GM19438 (cell line): Measurements from ENCODE around the gene SEC11C.

Source experiments
- ATAC-seq: cut with Tn5 transposase; IDR thresholded peaks from one replicate; pipeline ENCODE4 v1.9.1; 2021; ENCODE audit warnings: low read depth; ENCODE audit not compliant: unreplicated experiment

The SEC11C gene

GRCh38 chr18:59143441-59143840 lies 3.8 kb downstream of the SEC11C start:
- ATAC-seq = no peak

GRCh38 chr18:59144483-59144882 lies 4.8 kb downstream of the SEC11C start:
- ATAC-seq = no peak

- no peak for ATAC-seq
Measured at GRCh38 chr18:59145055-59145454, 5.4 kb downstream of the SEC11C start.

GRCh38 chr18:59148192-59148591 lies 8.5 kb downstream of the SEC11C start:
- ATAC-seq = no peak

DNA sequence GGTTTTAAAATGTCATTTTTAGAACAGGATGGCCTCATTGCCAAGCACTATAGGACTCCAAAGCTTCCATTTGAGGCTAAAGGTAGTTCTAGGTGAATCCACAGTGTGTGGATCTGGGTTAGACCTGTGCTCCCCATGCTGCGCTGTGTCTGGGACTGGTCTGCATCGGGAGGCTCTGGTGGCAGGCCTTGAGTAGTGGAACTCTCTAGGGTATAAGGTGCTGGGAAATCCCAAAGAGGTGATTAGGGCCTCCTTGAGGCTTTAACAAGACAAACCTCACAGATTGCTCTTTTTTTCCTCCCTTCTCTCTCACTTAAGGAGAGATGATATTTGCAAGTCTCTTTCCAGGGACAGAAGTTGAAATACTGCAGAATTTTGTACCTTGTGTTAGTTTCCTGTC lies 9.3 kb downstream of the SEC11C start:
- ATAC-seq = no peak

GRCh38 chr18:59149416-59149815 lies 9.7 kb downstream of the SEC11C start:
- ATAC-seq = no peak

GRCh38 chr18:59150236-59150635 lies 10.6 kb downstream of the SEC11C start:
- ATAC-seq = no peak

DNA sequence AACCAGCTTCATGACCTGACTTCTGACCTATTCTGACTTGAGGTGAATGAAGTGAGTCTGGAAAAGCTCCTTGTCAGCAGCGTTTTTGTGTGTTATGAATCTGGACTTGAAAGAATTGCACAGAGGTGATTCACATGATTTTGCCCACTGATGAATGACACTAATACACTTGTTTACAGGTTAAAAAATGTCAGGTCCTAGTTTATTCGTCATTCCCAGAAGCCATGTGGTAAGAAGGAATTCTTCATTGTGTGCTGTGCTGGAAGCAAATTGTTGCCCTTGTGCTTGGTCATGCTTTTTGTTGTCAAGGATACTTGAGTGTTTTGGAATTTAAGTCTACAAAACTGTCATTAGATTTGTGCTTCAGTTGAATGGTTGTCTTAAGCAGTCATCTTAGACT lies 15.5 kb downstream of the SEC11C start:
- no peak for ATAC-seq

- no peak for ATAC-seq
Measured at GRCh38 chr18:59156316-59156715, 16.6 kb downstream of the SEC11C start.

GRCh38 chr18:59159265-59159664 lies 19.6 kb downstream of the SEC11C start:
- ATAC-seq = no peak

DNA sequence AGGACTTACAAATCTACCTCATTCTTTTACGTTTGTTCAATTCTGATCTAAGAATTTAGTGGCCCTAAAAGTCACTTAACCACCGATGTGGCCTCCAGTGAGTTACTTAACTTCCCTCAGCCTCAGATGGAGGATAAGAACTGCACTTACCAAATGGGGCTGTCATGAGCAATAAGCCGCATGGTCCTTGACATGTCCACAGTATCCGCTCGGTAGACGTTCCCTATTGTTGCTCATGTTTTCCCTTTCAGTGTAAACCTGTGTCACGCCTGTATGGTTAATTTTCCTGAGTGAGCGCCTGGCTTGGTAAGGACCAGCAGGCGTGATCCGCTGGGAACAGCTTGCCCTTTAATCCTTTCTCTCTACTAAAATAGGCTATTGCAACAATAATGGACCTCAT lies 20.3 kb downstream of the SEC11C start:
- ATAC-seq = no peak

GRCh38 chr18:59172664-59173249 lies 33.1 kb downstream of the SEC11C start:
- ATAC-seq = no peak

- no peak for ATAC-seq
Measured at GRCh38 chr18:59177485-59177884, 37.8 kb downstream of the SEC11C start.

DNA sequence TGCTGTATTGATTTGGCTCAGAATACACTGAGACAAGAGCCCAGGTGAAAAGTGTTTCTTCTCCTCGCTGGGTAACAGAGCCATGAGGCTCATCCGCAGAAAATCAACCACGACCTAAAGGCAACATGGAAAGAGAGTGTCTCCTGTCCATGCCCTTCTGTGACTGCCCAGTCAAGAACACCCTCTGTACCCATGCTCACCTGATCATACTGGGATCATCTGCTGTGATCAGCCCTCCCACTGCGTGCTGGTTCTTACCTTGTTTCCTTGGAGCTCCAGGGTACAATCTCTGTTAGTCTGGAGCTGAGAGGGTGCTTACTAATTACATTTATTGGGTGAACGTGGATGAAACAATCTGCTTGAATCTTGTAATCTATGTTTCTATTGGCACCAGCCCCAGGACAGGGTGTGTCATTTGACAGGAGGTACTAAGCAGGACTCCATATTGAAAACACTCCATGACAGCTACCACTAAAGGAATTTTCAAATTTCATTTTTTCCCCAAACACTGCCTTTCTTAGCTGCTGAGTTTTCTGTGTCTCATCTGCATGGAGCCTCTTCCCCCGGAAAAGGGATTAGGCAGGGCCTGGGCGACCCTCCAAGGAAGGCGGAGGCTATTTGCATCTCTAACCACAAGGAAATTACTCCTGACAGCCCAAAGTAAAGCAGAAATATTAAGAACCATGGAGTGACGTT lies 40.6 kb downstream of the SEC11C start:
- no peak for ATAC-seq

DNA sequence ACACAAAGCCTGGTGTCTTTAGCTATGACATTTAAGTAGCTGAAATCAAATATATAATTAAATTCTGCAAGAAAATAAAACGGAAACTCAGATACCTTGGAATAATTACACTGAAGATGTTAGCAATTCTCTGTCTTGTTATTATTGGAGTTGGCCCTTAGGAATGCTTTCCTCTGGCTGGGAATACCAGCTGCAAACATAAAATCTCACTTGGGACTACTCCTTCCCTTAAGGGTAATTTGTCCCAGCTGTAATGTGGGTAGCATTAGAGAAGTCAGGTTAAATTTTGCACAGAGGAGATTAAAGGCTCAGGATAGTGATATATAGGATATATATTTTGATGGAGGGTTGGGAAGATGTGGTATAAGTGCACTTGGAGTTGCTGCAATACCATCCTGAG lies 43.0 kb downstream of the SEC11C start:
- no peak for ATAC-seq

GRCh38 chr18:59189008-59189407 lies 49.3 kb downstream of the SEC11C start:
- no peak for ATAC-seq

GRCh38 chr18:59189746-59190145 lies 50.1 kb downstream of the SEC11C start:
- ATAC-seq = no peak

- no peak for ATAC-seq
Measured at GRCh38 chr18:59196161-59196725, 56.6 kb downstream of the SEC11C start.

DNA sequence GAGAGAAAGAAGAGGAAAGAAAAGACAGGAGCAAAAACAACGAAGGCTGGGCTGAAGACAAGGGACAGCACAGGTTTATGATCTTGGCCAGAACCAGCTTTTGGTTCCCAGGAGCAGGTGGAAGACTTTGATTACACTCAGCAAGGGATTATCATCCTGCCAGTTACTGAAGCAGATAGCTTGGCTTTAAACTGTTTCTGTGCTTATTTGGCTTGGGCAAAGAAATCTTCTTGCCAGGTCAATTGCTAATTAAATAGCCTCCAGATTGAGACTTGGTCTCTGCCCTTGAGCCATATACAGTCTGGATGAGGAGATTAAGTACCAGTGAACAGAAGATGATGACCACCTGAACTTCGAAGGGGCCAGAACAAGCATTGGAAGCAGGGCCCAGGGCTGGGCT lies 58.0 kb downstream of the SEC11C start:
- ATAC-seq = no peak

DNA sequence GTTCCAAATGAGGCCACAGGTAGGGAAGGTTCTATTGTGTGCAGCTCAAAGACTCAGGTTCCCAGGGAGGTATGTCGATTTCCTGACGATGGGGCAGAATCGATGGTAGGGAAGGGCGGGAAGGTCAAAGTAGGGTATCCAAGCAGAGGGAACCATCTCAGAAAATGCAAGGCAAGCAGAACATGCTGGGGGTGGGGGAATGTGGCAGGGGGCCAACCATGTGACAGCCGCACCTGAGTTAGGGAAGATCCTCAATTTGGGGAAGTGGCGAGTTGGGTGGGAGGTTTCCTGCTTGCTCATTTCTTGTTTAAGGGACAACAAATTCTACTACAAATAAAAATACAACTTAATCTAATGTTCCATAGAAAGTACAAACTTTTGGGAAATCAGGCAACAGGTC lies 58.5 kb downstream of the SEC11C start:
- ATAC-seq = no peak

- no peak for ATAC-seq
Measured at GRCh38 chr18:59200787-59201186, 61.1 kb downstream of the SEC11C start.

GRCh38 chr18:59202258-59202820 lies 62.7 kb downstream of the SEC11C start:
- ATAC-seq = no peak
